ENCODE results near the gene TBC1D2. TPM values are rescaled to one million over a fixed set of nuclear protein-coding genes. Genes with fewer than 3 reads are reported as not detected.

Gene TBC1D2
- total and polyA plus RNA-seq, 2 donors (not counting 3 experiments of a cell fraction or from before 2014, with no cell fraction given) = 3.4 to 4.5 TPM

DNA sequence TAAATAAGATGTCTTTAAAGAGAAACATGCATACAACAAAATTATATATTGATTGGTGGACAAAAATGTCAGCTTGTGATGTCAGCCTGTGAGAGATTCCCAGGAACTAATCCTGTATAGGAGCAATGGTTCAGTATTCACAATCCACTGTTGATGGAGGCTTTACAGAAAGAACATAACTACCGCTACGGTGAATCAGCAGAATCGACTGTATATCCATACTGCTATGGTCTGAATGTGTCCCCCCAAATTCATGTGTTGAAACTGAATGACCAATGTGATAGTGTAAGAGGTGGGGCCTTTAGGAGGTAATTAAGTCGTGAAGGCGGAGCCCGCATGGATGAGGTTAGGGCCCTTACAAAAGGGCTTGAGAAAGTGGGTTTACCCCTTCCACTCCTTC is 40.4 kb upstream of the TBC1D2 start:
- no peak for TF ChIP-seq POLR2A (IDR thresholded peaks at IDR 0.05; ENCODE audit: low read depth, low read length)
- TF ChIP-seq CTCF (IDR thresholded peaks at IDR 0.05; ENCODE audit: extremely low read depth in 1 of 2, insufficient read depth in 1 of 2, low read depth in 1 of 2, low read length in 2 of 2) = no peak
- no peak for TF ChIP-seq GATA2 (IDR thresholded peaks at IDR 0.05; ENCODE audit: insufficient read depth, insufficient read length, low read depth, low read length)
- TF ChIP-seq MAX (IDR thresholded peaks at IDR 0.05; ENCODE audit: insufficient read depth, insufficient read length) = no peak
- no peak for TF ChIP-seq FOS (IDR thresholded peaks at IDR 0.05; ENCODE audit: borderline replicate concordance, insufficient read depth, low read length)
- no peak for TF ChIP-seq JUN (IDR thresholded peaks at IDR 0.05; ENCODE audit: borderline replicate concordance, insufficient read depth, insufficient read length, low read depth)
- no peak for TF ChIP-seq POLR2AphosphoS5 (IDR thresholded peaks at IDR 0.05; ENCODE audit: insufficient read depth, low read depth, low read length)
- no peak for TF ChIP-seq EZH2 (IDR thresholded peaks at IDR 0.05; ENCODE audit: borderline replicate concordance, low read depth, low read length, severe bottlenecking)
- Histone ChIP-seq H4K20me1 (replicated peaks; ENCODE audit: control insufficient read depth, extremely low read depth, insufficient read depth, low read length) (no peaks in the 10 kb centered on the region), H3K4me2 (ENCODE audit: insufficient read depth, low read length) (no peak overlapping the region), H3K27ac (ENCODE audit: insufficient read depth, low read depth, low read length) (no peak overlapping the region), H3K9ac (replicated peaks; ENCODE audit: extremely low read depth, insufficient read depth, low read length) (no peak overlapping the region), H3K79me2 (ENCODE audit: control insufficient read depth, insufficient read depth, low read length) (no peaks in the 10 kb centered on the region), H3K4me1 (ENCODE audit: control insufficient read depth, extremely low read depth, insufficient read depth, low read length) (no peaks in the 10 kb centered on the region), H3K9me1 (replicated peaks; ENCODE audit: control insufficient read depth, extremely low read depth, insufficient read depth, low read length) (no peaks in the 10 kb centered on the region), H2AFZ (ENCODE audit: low read depth, low read length) (no peak overlapping the region), H3K36me3 (ENCODE audit: control insufficient read depth in 2 of 2, extremely low read depth in 1 of 2, insufficient read depth in 2 of 2, low read length in 2 of 2) (no peaks in the 10 kb centered on the region), H3K4me3 (replicated peaks in 1 of 3; ENCODE audit: insufficient read depth in 1 of 3, low read depth in 1 of 3, low read length in 3 of 3) (no peak overlapping the region), H3K27me3 (ENCODE audit: control insufficient read depth in 2 of 2, insufficient read depth in 2 of 2, low read length in 2 of 2) (no peaks in the 10 kb centered on the region), H3K9me3 (replicated peaks; ENCODE audit: control insufficient read depth, insufficient read depth, low read length) (no peaks in the 10 kb centered on the region)
- no TSS peak for BruUV-seq (replicated peaks)
- POLR2A ChIA-PET = no interaction called here
- intact Hi-C loops (cut with micrococcal nuclease) (no loop called here), dilution Hi-C loops (cut with MboI; ENCODE audit: extremely low pct_ligation_motif_present, low sequenced_read_pairs) (loop anchor here (25.0 kb wide), 1 partner anchor 466 kb away; no protein-coding TSS in a partner anchor)
- CTCF ChIA-PET = no interaction called here
- FAIRE-seq (no peak), DNase-seq (ENCODE audit: low read depth, low spot score) (no peak)

All from endothelial cell of umbilical vein (primary cell).